ENCODE results near the gene RNF212B. TPM values are rescaled to one million over a fixed set of nuclear protein-coding genes. Genes with fewer than 3 reads are reported as not detected.

Gene RNF212B
- total and polyA plus RNA-seq, 2 of the 13 experiments (the other 11 are each of a cell fraction or from before 2014, with no cell fraction given): 0.05 TPM; not detected in 1

GRCh38 chr14:23321572-23322547, 84.1 kb downstream of the RNF212B start (continued):
- peak; percentile 77 for TF ChIP-seq HMGXB3 (CRISPR knock-in tag; IDR thresholded peaks at IDR 0.05; ENCODE audit: borderline replicate concordance)
- no peak for TF ChIP-seq ZNF468 (CRISPR knock-in tag; IDR thresholded peaks at IDR 0.05)
- no peak for TF ChIP-seq ZBTB21 (CRISPR knock-in tag; IDR thresholded peaks at IDR 0.05)
- TF ChIP-seq AHR (CRISPR knock-in tag; IDR thresholded peaks at IDR 0.05): peak; percentile 66; the same call in 1 of the 2 replicates
- no peak; the same call in 1 of the 2 replicates for TF ChIP-seq AKAP8 (CRISPR knock-in tag; IDR thresholded peaks at IDR 0.05)
- 0 out of 2 replicates have a peak, but pooled peaks have one; percentile 19 for TF ChIP-seq ZNF772 (CRISPR knock-in tag; IDR thresholded peaks at IDR 0.05)
- no peak for TF ChIP-seq SMARCE1 (IDR thresholded peaks at IDR 0.05; ENCODE audit: borderline replicate concordance)
- TF ChIP-seq, protein P1, sequence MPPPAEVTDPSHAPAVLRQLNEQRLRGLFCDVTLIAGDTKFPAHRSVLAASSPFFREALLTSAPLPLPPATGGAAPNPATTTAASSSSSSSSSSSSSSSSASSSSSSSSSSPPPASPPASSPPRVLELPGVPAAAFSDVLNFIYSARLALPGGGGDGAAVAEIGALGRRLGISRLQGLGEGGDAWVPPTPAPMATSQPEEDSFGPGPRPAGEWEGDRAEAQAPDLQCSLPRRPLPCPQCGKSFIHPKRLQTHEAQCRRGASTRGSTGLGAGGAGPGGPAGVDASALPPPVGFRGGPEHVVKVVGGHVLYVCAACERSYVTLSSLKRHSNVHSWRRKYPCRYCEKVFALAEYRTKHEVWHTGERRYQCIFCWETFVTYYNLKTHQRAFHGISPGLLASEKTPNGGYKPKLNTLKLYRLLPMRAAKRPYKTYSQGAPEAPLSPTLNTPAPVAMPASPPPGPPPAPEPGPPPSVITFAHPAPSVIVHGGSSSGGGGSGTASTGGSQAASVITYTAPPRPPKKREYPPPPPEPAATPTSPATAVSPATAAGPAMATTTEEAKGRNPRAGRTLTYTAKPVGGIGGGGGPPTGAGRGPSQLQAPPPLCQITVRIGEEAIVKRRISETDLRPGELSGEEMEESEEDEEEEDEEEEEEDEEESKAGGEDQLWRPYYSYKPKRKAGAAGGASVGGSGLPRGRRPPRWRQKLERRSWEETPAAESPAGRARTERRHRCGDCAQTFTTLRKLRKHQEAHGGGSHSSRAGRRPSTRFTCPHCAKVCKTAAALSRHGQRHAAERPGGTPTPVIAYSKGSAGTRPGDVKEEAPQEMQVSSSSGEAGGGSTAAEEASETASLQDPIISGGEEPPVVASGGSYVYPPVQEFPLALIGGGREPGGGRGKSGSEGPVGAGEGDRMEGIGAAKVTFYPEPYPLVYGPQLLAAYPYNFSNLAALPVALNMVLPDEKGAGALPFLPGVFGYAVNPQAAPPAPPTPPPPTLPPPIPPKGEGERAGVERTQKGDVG (CRISPR knock-in tag; IDR thresholded peaks at IDR 0.05; ENCODE audit: borderline replicate concordance): peak; percentile 67; the same call in 1 of the 2 replicates
- TF ChIP-seq JUNB (CRISPR knock-in tag; IDR thresholded peaks at IDR 0.05; ENCODE audit: borderline replicate concordance): no peak; the same call in 1 of the 2 replicates
- TF ChIP-seq, protein P2, sequence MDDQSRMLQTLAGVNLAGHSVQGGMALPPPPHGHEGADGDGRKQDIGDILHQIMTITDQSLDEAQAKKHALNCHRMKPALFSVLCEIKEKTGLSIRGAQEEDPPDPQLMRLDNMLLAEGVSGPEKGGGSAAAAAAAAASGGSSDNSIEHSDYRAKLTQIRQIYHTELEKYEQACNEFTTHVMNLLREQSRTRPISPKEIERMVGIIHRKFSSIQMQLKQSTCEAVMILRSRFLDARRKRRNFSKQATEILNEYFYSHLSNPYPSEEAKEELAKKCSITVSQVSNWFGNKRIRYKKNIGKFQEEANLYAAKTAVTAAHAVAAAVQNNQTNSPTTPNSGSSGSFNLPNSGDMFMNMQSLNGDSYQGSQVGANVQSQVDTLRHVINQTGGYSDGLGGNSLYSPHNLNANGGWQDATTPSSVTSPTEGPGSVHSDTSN (CRISPR knock-in tag; IDR thresholded peaks at IDR 0.05; ENCODE audit: borderline replicate concordance): peak; percentile 44; the same call in 1 of the 2 replicates
- TF ChIP-seq ATAD3A (CRISPR knock-in tag; IDR thresholded peaks at IDR 0.05): peak; percentile 79; the same call in 1 of the 2 replicates
- no peak for TF ChIP-seq IKZF1 (IDR thresholded peaks at IDR 0.05)
- TF ChIP-seq ZNF776 (CRISPR knock-in tag; IDR thresholded peaks at IDR 0.05): peak; percentile 46; the same call in 1 of the 2 replicates
- TF ChIP-seq SP5 (CRISPR knock-in tag; IDR thresholded peaks at IDR 0.05; ENCODE audit: borderline replicate concordance, low read depth): no peak; the same call in none of the 2 replicates
- TF ChIP-seq ZMYM4 (CRISPR knock-in tag; IDR thresholded peaks at IDR 0.05): peak; percentile 47
- TF ChIP-seq ARID3A (IDR thresholded peaks at IDR 0.05; ENCODE audit: low read depth, low read length): no peak
- peak; percentile 76; the same call in 1 of the 2 replicates for TF ChIP-seq GPN1 (CRISPR knock-in tag; IDR thresholded peaks at IDR 0.05; ENCODE audit: borderline replicate concordance)

All from HepG2 (cell line).